T-helper 1 cell treated with Interleukin-12 subunit alpha and Interleukin-12 subunit beta and Interleukin-4 antibody, amounts not matched to agents 30 μg/mL and 1 μg/mL, for 36 hours (primary cell): ENCODE results near the gene KRTAP4-11.
"Not testable (repeated sequence)": the region's sequence is repeated elsewhere in the genome, so short reads cannot be mapped to it uniquely, and the experiment has no call there.

Experiments used
- H3K27ac Mint-ChIP-seq: one replicate; pipeline ENCODE4 v1.8.0; 2021; ENCODE audit warnings: mild to moderate bottlenecking, mixed read lengths
- H3K27me3 Mint-ChIP-seq: one replicate; pipeline ENCODE4 v1.8.0; 2021; ENCODE audit warnings: low read depth, mixed read lengths
- H3K36me3 Mint-ChIP-seq: one replicate; pipeline ENCODE4 v1.8.0; 2021; ENCODE audit warnings: low read depth, mixed read lengths
- H3K4me1 Mint-ChIP-seq: one replicate; pipeline ENCODE4 v1.8.0; 2021; ENCODE audit warnings: low read depth, mixed read lengths
- H3K4me3 Mint-ChIP-seq: one replicate; pipeline ENCODE4 v1.8.0; 2021; ENCODE audit warnings: mild to moderate bottlenecking, moderate library complexity, mixed read lengths
- H3K9me3 Mint-ChIP-seq: one replicate; pipeline ENCODE4 v1.8.0; 2021; ENCODE audit warnings: mixed read lengths

KRTAP4-11 gene

DNA sequence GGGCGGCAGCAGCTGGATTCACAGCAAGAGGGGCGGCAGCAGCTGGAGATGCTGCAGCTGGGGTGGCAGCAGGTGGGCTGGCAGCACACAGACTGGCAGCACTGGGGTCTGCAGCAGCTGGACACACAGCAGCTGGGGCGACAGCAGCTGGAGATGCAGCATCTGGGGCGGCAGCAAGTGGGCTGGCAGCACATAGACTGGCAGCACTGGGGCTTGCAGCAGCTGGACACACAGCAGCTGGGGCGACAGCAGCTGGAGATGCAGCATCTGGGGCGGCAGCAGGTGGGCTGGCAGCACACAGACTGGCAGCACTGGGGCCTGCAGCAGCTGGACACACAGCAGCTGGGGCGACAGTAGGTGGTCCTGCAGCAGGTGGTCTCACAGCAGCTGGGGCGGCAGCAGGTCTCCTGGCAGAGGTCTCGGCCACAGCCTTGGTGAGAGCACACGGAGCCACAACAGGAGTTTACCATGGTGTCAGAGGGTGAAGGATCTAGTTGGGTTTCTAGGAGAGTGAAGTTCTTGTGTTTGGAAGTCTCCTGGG is at the start of gene KRTAP4-11:
KRTAP4-11 (minus strand) TSS at position 528 of the 541 bp plus-strand sequence; CDS start at position 470, 58 bp downstream.
- H3K4me1 Mint-ChIP-seq, H3K27me3 Mint-ChIP-seq: not testable (repeated sequence)

DNA sequence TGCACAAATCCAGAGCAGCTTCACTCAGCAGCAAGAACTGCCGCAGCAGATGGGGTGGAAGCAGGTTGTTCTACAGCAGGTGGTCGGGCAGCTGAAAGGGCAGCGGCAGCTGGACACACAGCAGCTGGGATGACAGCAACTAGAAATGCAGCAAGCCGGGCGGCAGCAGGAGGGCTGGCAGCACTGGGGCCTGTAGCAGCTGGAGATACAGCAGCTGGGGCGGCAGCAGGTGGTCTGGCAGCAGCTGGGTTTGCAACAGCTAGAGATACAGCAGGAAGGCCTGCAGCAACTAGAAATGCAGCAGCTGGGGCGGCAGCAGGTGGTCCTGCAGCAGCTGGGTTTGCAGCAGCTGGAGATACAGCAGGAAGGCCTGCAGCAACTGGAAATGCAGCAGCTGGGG is 49.4 kb upstream of the KRTAP4-11 start:
- H3K36me3 Mint-ChIP-seq = no peaks in the 10 kb centered on the region
- peaks cover 9% of the 10 kb centered on the region for H3K27me3 Mint-ChIP-seq
- no peak overlapping the region for H3K27ac Mint-ChIP-seq
- H3K4me1 Mint-ChIP-seq = no peaks in the 10 kb centered on the region
- no peak overlapping the region for H3K4me3 Mint-ChIP-seq
- no peaks in the 10 kb centered on the region for H3K9me3 Mint-ChIP-seq

More for the DNA sequence above, at the start of gene KRTAP4-11:
- H3K36me3 Mint-ChIP-seq, H3K4me3 Mint-ChIP-seq, H3K9me3 Mint-ChIP-seq, H3K27ac Mint-ChIP-seq: not testable (repeated sequence)

GRCh38 chr17:41163828-41164227 is 45.7 kb upstream of the KRTAP4-11 start:
- H3K9me3 Mint-ChIP-seq = no peaks in the 10 kb centered on the region
- H3K36me3 Mint-ChIP-seq = no peaks in the 10 kb centered on the region
- no peaks in the 10 kb centered on the region for H3K27me3 Mint-ChIP-seq
- H3K4me1 Mint-ChIP-seq = no peaks in the 10 kb centered on the region
- H3K4me3 Mint-ChIP-seq = no peak overlapping the region
- H3K27ac Mint-ChIP-seq = no peak overlapping the region

- Mint-ChIP-seq H3K4me3 (no peak within 1 kb of the TSS), H3K27me3 (peaks cover 10% of the 10 kb centered on the region), H3K27ac (no peak within 1 kb of the TSS), H3K9me3 (no peaks in the 10 kb centered on the region), H3K4me1 (no peaks in the 10 kb centered on the region), H3K36me3 (no peaks in the 10 kb centered on the region)
Observed at GRCh38 chr17:41160648-41161047, 42.5 kb upstream of the KRTAP4-11 start, which contains the start of gene KRTAP4-4. Gene KRTAP4-4, minus strand, starts transcription at chr17:41160748. Its CDS starts 57 bp downstream, at chr17:41160691.

- H3K27me3 Mint-ChIP-seq = peaks cover 12% of the 10 kb centered on the region
- H3K4me1 Mint-ChIP-seq, H3K27ac Mint-ChIP-seq, H3K9me3 Mint-ChIP-seq, H3K4me3 Mint-ChIP-seq, H3K36me3 Mint-ChIP-seq: not testable (repeated sequence)
Observed at GRCh38 chr17:41160190-41160589, 42.0 kb upstream of the KRTAP4-11 start.

DNA sequence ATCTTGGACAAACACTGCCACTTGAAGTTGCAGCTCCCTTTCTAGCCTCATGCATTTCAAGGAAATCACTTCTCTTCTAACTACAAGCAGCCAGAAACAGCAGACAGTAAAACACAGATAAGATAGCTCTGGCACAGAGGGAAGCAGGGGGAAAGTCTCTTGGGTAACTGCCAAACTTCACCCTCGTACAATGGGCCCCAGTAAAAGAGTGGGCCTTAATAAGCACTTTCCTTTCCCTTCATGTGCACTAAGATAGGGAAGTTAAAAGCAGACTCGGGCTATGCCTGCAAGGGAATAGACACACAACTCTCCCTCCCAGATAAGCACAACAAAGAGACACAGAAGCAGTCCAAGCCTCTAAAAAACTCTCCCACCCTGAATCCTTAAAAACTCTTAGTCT is 35.7 kb upstream of the KRTAP4-11 start:
- no peaks in the 10 kb centered on the region for H3K9me3 Mint-ChIP-seq
- H3K4me3 Mint-ChIP-seq = no peak overlapping the region
- H3K4me1 Mint-ChIP-seq = no peaks in the 10 kb centered on the region
- peaks cover 15% of the 10 kb centered on the region for H3K27me3 Mint-ChIP-seq
- no peak overlapping the region for H3K27ac Mint-ChIP-seq
- no peaks in the 10 kb centered on the region for H3K36me3 Mint-ChIP-seq

- no peaks in the 10 kb centered on the region for H3K4me1 Mint-ChIP-seq
- H3K4me3 Mint-ChIP-seq = no peak overlapping the region
- no peaks in the 10 kb centered on the region for H3K9me3 Mint-ChIP-seq
- peaks cover 14% of the 10 kb centered on the region for H3K27me3 Mint-ChIP-seq
- no peak overlapping the region for H3K27ac Mint-ChIP-seq
- no peaks in the 10 kb centered on the region for H3K36me3 Mint-ChIP-seq
Observed at GRCh38 chr17:41151525-41151924, 33.4 kb upstream of the KRTAP4-11 start.

GRCh38 chr17:41150026-41150425 is 31.9 kb upstream of the KRTAP4-11 start:
- peaks cover 6% of the 10 kb centered on the region for H3K27me3 Mint-ChIP-seq

DNA sequence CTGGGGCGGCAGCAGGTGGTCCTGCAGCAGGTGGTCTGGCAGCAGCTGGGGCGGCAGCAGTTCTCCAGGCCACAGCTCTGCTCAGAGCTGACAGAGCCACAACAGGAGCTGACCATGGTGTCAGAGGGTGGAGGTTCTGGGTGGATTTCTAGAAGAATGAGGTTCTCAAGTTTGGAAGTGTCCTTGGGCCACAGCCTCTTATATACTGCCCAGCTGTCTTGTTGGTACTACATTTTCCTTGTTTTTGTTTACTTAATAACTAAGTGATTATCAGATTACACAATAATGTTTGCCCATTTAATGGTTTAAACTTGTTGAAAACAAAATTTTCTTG is 31.4 kb upstream of the KRTAP4-11 start, which contains the start of gene KRTAP4-5:
KRTAP4-5 (minus strand) TSS at position 174 of the 334 bp plus-strand sequence; CDS start at position 116, 58 bp downstream.
- Mint-ChIP-seq H3K27ac (no peak within 1 kb of the TSS), H3K4me1 (no peaks in the 10 kb centered on the region), H3K4me3 (no peak within 1 kb of the TSS), H3K27me3 (peaks cover 7% of the 10 kb centered on the region), H3K9me3 (no peaks in the 10 kb centered on the region), H3K36me3 (no peaks in the 10 kb centered on the region)

More at GRCh38 chr17:41150026-41150425, 31.9 kb upstream of the KRTAP4-11 start:
- Mint-ChIP-seq H3K9me3 (no peaks in the 10 kb centered on the region), H3K4me1 (no peaks in the 10 kb centered on the region), H3K4me3 (no peak overlapping the region), H3K27ac (no peak overlapping the region), H3K36me3 (no peaks in the 10 kb centered on the region)

DNA sequence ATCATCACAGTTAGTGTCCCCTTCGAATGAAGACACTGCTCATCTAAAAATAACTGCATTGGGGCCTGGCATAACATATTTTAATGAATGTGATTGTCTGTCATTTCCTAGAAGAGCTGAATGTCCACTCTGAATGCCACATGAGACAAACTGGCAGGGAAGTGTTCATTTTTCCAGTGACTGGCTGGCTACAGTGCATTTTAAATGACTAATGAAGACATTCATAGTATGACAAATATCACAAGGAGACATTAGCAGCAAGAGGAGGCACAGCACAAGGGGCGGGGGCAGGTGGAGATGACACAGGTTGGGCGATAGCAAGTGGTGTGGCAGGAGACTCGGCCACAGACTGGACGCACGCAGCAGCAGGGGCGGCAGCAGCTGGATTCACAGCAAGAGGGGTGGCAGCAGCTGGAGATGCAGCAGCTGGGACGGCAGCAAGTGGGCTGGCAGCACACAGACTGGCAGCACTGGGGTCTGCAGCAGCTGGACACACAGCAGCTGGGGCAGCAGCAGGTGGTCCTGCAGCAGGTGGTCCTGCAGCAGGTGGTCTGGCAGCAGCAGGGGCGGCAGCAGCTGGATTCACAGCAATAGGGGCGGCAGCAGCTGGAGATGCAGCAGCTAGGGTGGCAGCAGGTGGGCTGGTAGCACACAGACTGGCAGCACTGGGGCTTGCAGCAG is 30.9 kb upstream of the KRTAP4-11 start:
- H3K4me3 Mint-ChIP-seq, H3K27ac Mint-ChIP-seq, H3K27me3 Mint-ChIP-seq, H3K9me3 Mint-ChIP-seq, H3K36me3 Mint-ChIP-seq, H3K4me1 Mint-ChIP-seq: not testable (repeated sequence)

GRCh38 chr17:41147531-41148204 is 29.5 kb upstream of the KRTAP4-11 start:
- Mint-ChIP-seq H3K36me3 (no peaks in the 10 kb centered on the region), H3K27ac (no peak overlapping the region), H3K4me3 (no peak overlapping the region), H3K9me3 (peaks cover 10% of the 10 kb centered on the region), H3K4me1 (no peaks in the 10 kb centered on the region), H3K27me3 (peaks cover 4% of the 10 kb centered on the region)

- Mint-ChIP-seq H3K27me3 (peaks cover 4% of the 10 kb centered on the region), H3K4me3 (no peak overlapping the region), H3K27ac (no peak overlapping the region), H3K9me3 (peaks cover 23% of the 10 kb centered on the region), H3K4me1 (no peaks in the 10 kb centered on the region), H3K36me3 (no peaks in the 10 kb centered on the region)
Observed at GRCh38 chr17:41145261-41145660, 27.1 kb upstream of the KRTAP4-11 start.

DNA sequence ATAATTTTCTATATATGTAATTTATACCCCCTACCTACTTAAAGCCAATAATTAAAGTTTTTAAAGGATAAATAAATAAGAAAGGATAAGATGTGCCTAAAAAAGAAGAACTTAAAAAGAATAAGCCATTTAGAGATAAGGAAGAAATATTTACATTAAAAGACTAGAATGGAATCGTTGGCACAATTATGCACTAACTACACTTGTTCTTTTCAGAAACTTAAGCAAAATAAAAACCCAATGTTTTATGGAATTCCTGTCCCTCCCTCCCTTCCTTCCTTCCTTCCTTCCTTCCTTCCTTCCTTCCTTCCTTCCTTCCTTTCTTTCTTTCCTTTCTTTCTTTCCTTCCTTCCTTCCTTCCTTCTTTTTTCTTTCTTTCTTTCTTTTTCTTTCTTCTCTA is 26.7 kb upstream of the KRTAP4-11 start:
- Mint-ChIP-seq H3K9me3 (peaks cover 23% of the 10 kb centered on the region), H3K36me3 (no peaks in the 10 kb centered on the region), H3K4me1 (no peaks in the 10 kb centered on the region), H3K4me3 (no peak overlapping the region), H3K27ac (no peak overlapping the region), H3K27me3 (peaks cover 4% of the 10 kb centered on the region)

- peaks cover 31% of the 10 kb centered on the region for H3K9me3 Mint-ChIP-seq
- no peak overlapping the region for H3K27ac Mint-ChIP-seq
- no peaks in the 10 kb centered on the region for H3K4me1 Mint-ChIP-seq
- H3K4me3 Mint-ChIP-seq = no peak overlapping the region
- peaks cover 2% of the 10 kb centered on the region for H3K36me3 Mint-ChIP-seq
- peaks cover 4% of the 10 kb centered on the region for H3K27me3 Mint-ChIP-seq
Observed at GRCh38 chr17:41141361-41141760, 23.2 kb upstream of the KRTAP4-11 start.
